NCI-H128 (cell line): ENCODE results near the gene MTREX.

ENCODE experiments used
- DNase-seq: peaks from one replicate; lab custom pipeline; 2025; ENCODE audit not compliant: unreplicated experiment; lab: John Stamatoyannopoulos, UW

The MTREX gene

DNA sequence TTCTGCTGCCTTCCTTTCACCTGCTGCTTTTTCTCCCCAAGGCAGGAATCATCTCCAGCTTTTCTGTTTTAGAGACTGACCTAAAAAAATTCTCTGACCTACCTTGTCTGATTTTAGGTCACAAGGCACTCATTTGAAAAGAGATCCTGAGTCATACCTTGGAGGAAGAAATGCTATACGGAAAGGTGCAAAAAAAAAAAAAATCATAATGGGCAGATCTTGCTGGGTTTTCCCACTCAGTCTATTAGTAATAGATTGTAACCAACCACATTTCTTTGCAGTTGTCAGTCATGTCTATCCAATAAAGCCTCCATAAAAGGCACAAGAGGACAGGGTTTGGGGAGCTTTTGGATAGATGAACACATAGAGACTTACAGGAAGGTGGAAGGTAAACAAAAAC, 70.0 kb downstream of the MTREX start:
- DNase-seq = no peak

DNA sequence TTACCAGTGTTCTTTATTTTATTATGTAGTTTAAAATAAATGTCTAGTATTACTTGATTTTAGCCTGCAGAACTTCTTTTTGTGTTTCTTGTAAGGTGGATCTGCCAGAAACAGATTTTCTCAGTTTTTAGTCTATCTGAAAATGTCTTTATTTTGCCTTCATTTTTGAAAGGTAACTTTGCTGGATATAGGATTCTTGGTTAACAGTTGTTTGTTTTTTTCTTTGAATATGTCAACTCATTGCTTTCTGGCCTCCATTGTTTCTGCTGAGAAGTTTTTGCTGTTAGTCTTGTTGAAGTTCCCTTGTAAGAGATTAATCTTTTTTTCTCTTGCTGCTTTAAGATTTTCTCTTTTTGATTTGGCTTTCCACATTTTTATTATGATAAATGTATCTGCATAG, 75.5 kb downstream of the MTREX start:
- no peak for DNase-seq

DNA sequence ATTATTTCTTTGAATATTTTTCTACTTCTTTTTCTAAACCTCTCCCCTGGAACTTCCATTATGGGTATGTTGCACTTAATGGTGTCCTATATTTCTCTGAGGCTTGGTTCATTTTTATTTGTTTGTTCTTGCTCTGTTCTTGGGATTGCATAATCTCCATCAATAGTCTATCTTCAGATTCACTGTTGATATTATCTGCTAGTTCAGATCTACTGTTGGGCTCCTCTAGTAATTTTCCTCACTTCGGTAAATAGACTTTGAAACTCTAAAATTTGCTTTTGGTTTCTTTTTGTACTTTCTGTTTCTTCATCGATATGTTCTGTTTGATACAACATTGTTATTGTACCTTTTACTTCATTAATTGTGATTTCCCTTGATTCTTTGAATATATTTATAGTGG, 76.3 kb downstream of the MTREX start:
- no peak for DNase-seq

DNA sequence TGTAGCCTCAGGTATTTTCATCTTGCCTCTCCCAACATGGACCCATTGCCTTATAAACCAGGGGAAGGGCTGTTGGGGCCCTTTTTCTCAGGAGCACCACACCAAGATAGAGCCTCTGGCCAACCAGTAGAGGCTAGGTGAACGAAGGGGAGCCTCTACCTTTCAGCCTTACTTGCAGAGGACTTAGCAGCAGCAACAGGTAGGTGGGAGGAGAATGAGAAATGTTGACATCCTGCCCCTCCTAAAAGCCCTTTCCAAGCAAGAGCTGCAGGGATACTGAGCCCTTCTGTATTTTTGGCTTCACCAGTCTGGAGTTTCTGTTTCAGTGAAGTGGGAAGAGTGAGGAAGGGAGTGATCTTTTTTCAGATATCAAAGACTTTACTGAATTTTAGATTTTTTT, 77.4 kb downstream of the MTREX start:
- no peak for DNase-seq

DNA sequence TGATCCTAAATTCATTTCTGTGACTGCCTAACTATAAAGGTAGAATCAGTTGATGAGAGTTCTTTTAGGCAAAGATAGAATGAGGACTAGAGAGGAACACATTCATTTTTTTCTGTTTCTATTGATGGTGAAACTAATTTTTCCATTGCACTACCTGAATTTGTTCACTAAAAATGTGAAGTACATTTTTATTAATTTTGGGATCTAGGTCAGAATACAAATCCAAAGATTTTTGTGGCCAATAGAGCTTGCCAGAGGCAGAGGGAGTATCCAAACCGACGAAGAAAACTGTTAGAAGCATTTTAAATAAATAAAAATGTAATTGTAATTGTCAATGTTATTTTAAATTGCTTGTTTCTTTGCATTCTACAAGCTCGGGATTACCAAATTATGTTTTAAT, 78.1 kb downstream of the MTREX start:
- DNase-seq = no peak

DNA sequence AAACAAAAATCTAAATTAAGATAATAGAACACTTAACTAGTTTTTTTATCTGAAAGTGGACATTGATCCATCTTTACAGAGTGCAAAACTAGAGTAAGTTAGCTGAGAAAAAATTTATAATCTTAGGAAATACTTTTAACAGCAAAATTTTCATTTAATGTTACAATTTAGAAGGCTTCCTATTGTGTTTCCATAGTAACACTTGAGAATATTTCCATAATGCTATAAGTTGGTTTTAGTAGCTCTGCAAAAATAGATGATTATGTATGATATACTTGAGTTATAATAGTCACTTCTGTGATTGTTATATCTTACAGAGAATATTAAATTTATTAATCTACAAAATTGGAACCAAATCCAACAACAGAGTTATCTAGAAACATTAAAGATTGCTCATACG, 78.6 kb downstream of the MTREX start:
- no peak for DNase-seq

DNA sequence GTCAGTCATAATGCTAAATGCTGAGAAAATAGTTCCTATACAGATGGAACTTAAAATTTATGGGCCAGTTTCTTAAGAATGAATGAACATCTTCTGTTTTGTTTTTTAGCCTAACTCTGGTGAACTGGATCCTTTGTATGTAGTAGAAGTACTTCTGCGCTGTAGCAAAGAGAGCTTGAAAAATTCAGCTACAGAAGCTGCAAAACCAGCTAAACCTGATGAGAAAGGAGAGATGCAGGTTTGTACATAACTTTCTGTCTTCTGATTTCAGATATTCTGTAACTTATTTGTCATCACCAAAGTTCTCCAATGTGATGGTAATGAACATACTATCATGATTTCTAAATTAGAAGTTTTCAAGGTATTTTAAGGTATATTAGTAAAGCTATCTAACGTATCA, 80.1 kb downstream of the MTREX start:
- no peak for DNase-seq

DNA sequence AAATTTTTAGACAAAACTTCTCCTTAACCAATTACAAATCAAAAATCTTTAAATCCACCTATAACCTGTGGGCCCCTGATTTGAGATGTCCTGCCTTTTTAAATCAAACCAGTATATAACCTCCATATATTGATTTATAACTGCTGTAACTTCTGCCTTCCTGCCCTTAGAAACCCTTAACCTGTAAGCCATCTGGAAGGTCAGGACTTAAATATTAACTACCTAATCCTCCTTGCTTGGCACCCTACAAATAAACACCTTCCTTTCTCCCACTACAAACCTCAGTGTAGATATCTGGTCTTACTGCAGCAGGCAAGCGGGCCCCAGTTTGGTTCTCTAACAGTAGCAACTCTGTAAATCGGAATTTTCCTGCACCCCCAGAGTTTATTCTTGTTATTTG, 83.9 kb downstream of the MTREX start:
- DNase-seq = no peak

DNA sequence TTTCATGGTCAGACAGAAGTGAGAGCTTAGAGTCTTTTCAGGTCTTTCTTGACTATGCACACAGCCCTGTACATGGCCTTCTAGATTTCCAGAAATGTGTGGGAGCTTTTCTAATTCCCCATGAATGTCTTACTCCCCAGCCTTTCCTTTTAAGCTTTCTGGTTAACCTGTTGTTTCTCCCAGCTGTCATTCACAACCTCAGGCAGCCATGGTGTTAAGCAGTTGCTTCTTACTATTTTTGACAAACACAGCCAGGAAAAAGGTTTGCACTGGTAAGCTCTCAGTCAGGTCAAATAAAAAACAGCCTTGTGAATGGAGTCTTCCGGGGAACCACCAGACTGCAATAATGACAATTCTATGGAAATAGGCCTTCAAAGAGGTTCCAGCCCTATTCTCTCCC, 84.9 kb downstream of the MTREX start:
- no peak for DNase-seq

DNA sequence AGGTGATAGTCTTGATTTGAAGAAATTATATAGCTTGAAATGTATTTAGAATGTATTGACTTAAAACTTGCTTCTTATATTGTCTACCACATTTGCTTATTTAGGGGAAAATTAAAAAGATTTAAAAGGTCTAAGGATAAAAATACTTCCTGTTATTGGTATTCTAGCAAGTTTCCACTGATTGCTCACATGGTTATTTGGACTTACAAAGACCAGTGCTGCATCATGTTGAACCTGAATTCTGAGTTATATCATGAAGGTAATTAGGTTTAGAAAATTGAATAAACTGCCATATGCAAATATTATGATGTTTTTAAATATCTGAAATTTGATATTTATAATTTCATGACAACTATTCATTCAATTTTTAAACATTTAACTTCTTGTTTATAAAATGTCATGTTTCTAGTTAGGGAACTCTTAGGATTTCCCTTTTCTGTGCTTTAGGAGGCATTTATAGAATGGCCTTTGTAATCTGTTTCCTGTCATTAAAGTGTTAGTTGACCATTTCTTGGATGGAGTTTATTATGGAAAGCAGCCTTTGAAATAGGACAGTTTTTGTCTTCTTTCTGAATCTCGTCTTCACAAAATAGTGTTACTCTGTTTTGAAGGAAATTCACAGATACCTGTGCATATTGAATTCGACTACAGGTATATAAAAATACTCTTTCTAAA, 85.8 kb downstream of the MTREX start:
- no peak for DNase-seq

DNA sequence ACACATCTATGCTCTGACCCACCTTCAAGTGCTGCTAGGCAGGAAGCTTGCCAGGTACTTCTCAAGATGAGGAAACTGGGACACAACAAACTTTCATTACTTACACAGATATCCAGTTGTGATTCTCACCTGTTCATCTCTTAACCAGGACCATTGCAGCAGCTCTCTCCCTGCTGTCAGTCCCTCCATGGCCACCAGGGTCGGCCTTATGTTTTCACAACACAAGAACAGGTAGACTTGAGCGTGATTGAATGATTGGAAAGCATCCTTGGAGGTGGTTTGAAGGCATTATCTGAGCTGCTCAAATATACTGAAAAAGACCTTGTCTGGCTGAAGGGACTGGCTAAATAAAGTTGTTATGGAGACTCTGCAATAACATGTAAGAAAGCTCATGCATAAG, 94.4 kb downstream of the MTREX start:
- DNase-seq = no peak

DNA sequence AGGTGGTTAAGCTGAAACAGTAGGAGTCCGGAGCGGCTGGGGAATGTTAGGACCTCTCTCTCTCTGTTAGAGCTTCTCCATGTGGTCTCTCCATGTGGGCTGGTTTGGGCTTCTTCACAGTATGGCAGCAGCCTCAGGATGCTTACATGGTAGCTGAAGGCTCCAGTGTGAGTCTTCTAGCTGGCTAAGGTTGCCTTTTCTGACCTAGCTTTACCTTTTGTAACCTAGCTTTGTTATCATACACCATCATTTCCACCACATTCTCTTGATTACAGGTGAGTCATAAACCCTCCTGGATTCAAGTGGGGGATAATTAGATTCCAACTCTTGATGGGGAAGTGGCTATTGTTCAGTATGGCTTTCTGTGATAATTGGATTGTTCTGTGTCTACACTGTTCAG, 98.5 kb downstream of the MTREX start:
- DNase-seq = no peak

DNA sequence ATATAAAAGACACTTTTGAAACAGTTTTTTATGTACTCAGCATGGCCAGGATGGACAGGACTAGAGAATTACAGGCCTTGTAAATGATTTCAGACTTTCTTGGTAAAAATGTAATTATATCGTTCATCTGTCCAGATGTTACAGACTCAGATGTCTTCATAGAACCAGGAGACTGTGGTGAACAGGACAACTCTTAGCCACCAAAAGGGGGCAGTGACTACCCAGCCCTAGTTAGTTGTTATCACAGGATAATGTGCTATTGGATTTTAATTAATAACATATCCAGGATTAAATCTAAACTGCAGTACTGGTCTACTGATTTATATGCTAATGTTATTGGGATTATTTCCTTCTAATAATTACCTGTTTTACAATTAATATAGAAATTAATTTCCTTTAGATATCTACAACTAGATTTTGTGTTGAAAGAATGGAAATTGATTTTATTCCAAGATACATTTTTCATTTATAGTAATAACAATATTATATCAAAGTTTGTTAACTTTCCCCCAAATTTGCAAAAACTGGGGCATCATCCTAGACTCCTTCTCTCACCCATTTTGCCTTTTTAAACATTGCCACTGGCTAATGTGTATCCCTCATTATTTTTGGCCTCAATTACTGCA, 99.4 kb downstream of the MTREX start:
- no peak for DNase-seq

DNA sequence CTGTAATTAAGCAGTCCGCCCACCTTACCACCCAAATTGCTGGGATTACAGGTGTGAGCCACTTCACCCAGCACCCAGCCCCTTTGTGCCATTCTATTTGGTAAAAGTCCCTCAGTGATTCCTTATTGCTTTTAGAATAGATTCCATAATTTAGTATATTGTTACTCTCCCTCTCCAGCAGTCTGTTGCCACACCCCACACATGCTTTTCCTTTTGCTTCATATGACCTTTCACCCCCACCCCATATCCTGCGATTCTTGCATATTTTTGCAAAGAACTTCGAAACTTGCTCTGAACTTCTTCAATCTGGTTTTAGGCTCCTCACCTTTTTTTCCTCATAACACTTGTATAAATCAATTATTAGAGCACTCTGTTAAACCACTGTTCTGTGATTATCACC, 100.2 kb downstream of the MTREX start:
- no peak for DNase-seq

DNA sequence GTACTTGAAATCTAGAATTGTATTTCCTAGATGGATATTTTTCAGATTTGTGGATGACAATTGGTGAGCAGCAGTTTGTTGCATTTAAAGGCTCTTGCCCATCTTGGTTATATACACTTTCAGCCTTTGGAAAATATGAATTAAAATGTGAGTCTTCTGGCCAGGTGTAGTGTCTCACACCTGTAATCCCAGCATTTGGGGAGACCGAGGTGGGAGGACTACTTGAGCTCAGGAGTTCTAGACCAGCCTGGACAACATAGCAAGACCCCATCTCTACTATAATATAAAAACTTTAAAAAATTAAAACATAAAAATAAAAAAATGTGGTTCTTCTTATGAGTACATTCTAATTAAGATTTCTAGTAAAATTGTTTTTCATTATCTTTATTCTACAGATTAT, 102.0 kb downstream of the MTREX start:
- no peak for DNase-seq

DNA sequence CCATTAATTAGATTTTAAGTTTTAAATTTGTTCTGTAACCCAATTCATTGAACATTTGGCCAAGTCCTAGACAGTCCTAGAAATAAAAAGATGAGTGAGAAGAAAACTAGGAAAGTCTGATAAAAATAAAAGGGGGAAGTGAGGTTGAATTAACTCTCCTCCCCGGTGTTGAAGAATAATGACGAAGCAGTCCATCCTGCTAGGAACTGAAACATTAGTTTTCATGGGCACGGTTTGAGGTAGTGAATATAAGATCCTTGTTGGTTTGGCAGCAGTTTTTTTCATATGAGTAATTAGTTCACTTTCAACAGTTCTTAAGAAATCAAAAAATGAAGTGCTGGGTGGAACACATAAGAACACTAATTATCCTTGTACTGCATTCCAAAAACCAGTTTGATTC, 103.1 kb downstream of the MTREX start:
- no peak for DNase-seq

DNA sequence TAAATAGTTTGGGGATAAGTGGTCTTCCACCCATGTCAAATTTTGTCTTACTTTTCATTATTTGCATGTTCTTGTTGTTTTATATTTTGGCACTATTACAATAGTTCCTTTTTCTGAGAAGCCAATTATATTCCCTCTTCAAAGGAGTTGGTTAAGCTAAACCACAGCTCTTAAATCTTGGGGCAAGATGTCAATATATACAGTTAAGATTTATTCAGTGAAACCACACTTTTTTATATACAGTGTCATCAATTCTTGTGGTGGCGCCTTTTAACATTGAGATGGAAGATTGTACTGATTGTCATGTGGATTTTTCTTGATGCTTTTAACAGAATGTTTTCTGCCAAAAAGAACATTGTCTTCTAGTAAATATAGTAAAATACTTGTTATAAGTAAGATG, 104.1 kb downstream of the MTREX start:
- no peak for DNase-seq

DNA sequence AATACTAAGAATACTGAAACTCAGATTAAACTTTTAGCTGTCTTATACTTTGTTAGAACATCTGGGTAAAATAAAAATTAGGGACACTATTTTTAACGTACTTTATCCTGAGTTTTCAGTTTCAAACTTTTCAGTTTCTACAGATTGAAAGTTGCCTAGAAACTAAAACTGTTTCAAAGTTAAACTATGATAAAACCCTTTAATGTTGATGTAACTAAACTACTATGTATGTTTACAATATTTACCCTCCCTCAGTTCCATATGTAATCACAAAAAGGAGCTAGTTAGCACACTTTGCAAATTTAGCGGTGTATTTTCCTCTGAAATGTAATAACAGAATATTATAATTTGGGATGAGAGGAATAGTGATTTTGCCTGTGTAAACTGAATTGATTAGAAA, 105.9 kb downstream of the MTREX start:
- no peak for DNase-seq

DNA sequence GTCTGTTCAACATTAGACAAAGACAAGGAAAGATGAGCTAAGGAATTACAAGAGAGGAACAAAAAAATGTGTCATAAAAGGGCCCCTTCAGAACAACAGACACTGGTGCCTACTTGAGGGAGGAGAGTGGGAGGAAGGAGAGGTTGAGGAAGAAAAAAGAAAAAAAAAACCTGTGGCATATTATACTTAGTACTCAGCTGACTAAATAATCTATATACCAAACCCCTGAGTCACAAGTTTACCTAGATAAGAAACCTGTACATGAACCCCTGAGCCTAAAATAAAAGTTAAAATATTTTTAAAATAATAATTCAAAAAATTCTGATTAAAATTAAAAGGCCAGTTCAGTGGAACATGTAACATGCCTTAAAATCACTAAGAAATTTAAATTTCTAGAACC, 107.3 kb downstream of the MTREX start:
- no peak for DNase-seq

DNA sequence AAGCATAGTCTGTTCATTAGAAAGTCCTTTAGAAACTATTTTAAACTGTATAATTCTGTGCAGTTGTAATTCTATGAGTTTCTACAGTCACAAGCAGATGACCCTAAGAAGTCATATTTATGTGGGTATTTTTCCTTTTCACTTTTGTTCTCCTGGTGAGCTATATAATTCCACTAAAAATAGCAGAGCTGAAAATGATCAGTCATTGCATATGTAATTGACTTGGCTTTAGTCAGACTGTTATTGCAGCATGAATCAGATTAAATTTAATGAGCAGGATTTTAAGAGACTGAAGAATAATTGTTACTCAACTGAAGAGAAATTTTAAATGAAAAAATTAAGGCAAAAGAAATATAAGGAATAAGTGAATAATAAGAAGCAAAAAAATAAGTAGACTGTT, 108.5 kb downstream of the MTREX start:
- no peak for DNase-seq

DNA sequence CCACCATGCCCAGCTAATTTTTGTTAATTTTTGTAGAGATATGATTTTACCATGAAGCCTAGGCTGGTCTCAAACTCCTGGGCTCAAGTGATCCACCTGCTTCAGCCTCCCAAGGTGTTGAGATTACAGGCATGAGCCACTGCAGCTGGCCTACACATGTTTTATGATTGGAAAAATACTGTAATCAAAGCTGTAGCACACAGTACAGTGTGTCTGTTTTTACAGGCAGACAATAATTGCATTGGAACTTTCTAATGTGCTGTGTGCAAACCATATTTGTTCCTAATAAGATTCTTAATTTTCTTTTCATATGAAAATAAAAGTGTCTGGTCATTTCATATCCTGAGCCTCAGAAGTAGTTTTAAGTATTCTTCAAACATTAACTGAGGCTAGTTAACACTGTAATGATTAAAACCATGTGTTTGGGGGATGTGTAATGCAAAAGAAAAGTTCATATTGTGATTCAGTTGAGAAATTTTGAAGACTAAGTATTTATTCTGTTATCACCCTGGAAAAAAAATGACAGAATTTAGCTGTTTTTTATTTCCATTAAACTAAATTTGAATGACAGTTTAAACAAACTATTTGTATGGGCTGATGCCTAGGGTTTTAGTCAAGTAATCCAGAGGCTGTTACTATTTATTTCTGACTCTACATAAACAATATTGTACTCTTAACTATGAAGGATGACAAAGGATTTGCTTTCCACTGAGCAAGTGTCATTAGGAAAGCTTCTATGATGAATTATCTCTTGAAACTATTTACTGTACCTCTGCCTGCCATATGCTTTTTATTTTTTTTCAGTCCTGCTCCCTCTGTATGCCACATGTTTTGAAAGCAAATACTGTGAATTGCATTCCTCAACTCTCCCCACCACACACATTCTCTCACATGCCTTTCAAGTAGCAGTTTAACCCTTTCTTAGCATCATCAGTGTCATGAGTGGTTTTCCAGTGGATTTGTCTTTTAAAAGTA, 111.5 kb downstream of the MTREX start:
- DNase-seq = no peak

DNA sequence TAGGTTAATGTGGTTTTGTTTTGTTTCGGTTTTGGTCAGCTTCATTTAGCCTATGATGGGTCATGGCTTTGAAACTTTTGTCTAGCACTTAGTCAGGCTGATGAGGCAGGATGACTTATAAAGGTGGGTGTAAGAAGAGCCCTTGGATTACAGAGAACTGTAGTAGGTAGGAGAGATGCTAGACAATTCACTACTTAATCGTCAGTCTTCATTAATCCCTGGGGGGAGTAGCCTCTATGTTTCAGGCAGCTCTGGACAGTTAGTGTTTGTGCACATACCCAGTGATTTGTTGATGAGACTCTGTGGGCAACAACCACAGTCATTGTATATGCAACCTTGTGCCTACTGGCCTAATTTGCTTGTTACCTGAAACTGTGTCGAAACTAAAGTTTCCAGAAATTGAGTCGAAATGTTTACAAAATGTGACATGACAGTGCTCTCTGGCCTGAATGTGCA, 113.3 kb downstream of the MTREX start:
- DNase-seq = no peak
